Midbrain (tissue), 1 donor: ENCODE data around the gene DAND5.
A peak's percentile ranks its signal among the peaks of the same experiment; 100 is the strongest.

Source experiments
- DNase-seq: peaks from one replicate; lab custom pipeline; 2025; lab: John Stamatoyannopoulos, UW

The DAND5 gene

GRCh38 chr19:13022859-13023636, 53.7 kb downstream of the DAND5 start:
- peak; percentile 90 for DNase-seq

GRCh38 chr19:13023656-13024055, 54.3 kb downstream of the DAND5 start:
- DNase-seq = no peak
